Heart left ventricle (tissue), 16 donors: ENCODE data around the gene GOLGA8S. TPM values are rescaled to one million over a fixed set of nuclear protein-coding genes. Genes with fewer than 3 reads are reported as not detected.
A peak's percentile ranks its signal among the peaks of the same experiment; 100 is the strongest.
"Not testable (repeated sequence)": the region's sequence is repeated elsewhere in the genome, so short reads cannot be mapped to it uniquely, and the experiment has no call there.

ENCODE experiments used
- ATAC-seq, 4 donors: fragments of 200-7000 bp; cut with Tn5 transposase; one replicate each; pipeline ENCODE4 v1.9.1; 2020 to 2022; ENCODE audit warnings: moderate library complexity in 4 of 4, mild to moderate bottlenecking in 3 of 4, moderate number of reproducible peaks in 1 of 4
- DNase-seq, 5 donors: peaks; one replicate each; pipeline ENCODE4 v3.0.0-alpha.2; 2020
- H3K27ac ChIP-seq, 12 donors: fragments of 200-600 bp; sonication (generic) in 4 of 12; one replicate each; pipeline versions ENCODE4 v1.5.0 to v1.8.0; 2016 to 2022; ENCODE audit warnings: mild to moderate bottlenecking in 2 of 12
- H3K27me3 ChIP-seq, 9 donors: fragments of 200-600 bp; sonication (generic) in 2 of 9; one replicate each; pipeline versions ENCODE4 v1.5.1 to v1.8.0; 2016 to 2022; ENCODE audit warnings: mild to moderate bottlenecking in 3 of 9
- H3K36me3 ChIP-seq, 9 donors: fragments of 200-600 bp; sonication (generic) in 2 of 9; one replicate each; pipeline versions ENCODE4 v1.5.0 to v1.8.0; 2018 to 2022; ENCODE audit warnings: mild to moderate bottlenecking in 2 of 9
- H3K4me1 ChIP-seq, 12 donors: fragments of 200-600 bp; sonication (generic) in 4 of 12; one replicate each; pipeline versions ENCODE4 v1.5.0 to v1.8.0; 2016 to 2022; ENCODE audit warnings: mild to moderate bottlenecking in 3 of 12
- H3K4me3 ChIP-seq, 12 donors: fragments of 200-600 bp; sonication (generic) in 4 of 12; one replicate each; pipeline versions ENCODE4 v1.5.0 to v1.8.0; 2017 to 2022; ENCODE audit warnings: mild to moderate bottlenecking in 9 of 12, moderate library complexity in 4 of 12
- H3K9me3 ChIP-seq, 12 donors: fragments of 200-600 bp; sonication (generic) in 4 of 12; one replicate each; pipeline versions ENCODE4 v1.5.0 to v1.8.0; 2016 to 2022; ENCODE audit warnings: mild to moderate bottlenecking in 1 of 12
- WGBS, 4 donors: extraction: QIAGEN DNeasy Blood & Tissue Kit in 2 of 4; methylation state at CpG; one replicate each; pipeline versions ENCODE4 v1.1.5 to v1.1.7; 2013 to 2018; 5-methylcytosine and 5-hydroxymethylcytosine counted together
- intact Hi-C, 10 donors: fragments of 100-400 bp; cut with DNase I; formaldehyde crosslinking; loops; one replicate each; pipeline versions ENCODE4 v1.11.1 to v1.14.2; 2022
- long read RNA-seq, 3 donors: library from polyadenylated mRNA; unstranded; transcript quantifications; one replicate each; pipeline ENCODE4 v2.0.0, GENCODE V29; 2020 to 2021
- polyA plus RNA-seq, 2 donors: library from polyadenylated mRNA; stranded (reverse); fragments of 200-250 nt; gene quantifications; one replicate each; pipeline ENCODE4 v1.2.3, GENCODE V29; 2013
- total RNA-seq, 9 donors: library from RNA; depleted of rRNA in 2 of 9; stranded (reverse); fragments of >200 nt in 2 of 9; fragmentation: NEBNext Ultra II Directional in 3 of 9; extraction: Animal tissue kit (Norgen Biotek cat#: 25700) in 3 of 9; gene quantifications; one replicate each; pipeline versions ENCODE4 v1.1.0 to v1.2.4, GENCODE V29; 2016 to 2023
- TF ChIP-seq, protein P1 (sequence below), 12 donors: fragments of 200-600 bp; sonication (generic) in 4 of 12; IDR thresholded peaks; one replicate each; pipeline versions ENCODE4 v1.5.0 to v1.8.0; 2018 to 2022; ENCODE audit warnings: antibody characterized with exemption in 12 of 12, mild to moderate bottlenecking in 5 of 12
- donor health status: ischemic (EF 13 %, LVEDD 7.1; RV severe dilation, severe dysfunction).
- donor health status: healthy with polysubstance abuse.
- donor health status: DM: no; HTN: yes; CAD: no.
- donor health status: DM: no; HTN: no; CAD: no.
- donor health status: ischemic (EF 25% LVEDD 6.9; RV normal size, moderate dysfunction).
- donor health status: ischemic (EF 25% LVEDD 5.7; RV mildly dilated, moderate dysfunction).
- donor health status: healthy.
- donor health status: DM: yes; HTN: yes; CAD: no.
- donor health status: ischemic (EF 35%, LVEDD 5.7; RV mildly dilated, moderate dysfunction).
- donor health status: nonischemic (EF 11% LVEDD 7.7; RV severe dilation, severe dysfunction).
- donor health status: DM: yes; HTN: yes; CAD: no.
- donor health status: PGD.
- donor health status: ischemic (EF 29% LVEDD 5.4; RV normal size, mild dysfunction).
- donor health status: nonischemic (EF 23%, LVEDD 6.1; RV moderate dilation, normal function).

GOLGA8S gene, protein sequence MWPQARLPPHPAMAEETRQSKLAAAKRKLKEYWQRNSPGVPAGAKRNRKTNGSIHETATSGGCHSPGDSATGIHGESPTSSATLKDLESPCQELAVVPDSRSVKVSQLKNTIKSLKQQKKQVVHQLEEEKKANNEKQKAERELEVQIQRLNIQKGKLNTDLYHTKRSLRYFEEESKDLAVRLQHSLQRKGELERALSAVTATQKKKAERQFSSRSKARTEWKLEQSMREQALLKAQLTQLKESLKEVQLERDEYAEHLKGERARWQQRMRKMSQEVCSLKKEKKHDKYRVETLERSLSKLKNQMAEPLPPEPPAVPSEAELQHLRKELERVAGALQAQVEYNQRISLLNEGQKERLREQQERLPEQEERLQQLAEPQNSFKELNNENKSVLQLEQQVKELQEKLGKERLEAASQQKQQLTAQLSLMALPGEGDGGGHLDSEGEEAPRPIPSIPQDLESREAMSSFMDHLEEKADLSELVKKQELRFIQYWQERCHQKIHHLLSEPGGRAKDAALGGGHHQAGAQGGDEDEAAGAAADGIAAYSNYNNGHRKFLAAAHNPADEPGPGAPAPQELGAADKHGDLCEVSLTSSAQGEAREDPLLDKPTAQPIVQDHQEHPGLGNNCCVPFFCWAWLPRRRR
- total RNA-seq (1 to 10 TPM in 1 of 9 donors, under 1 TPM in 6, not detected in 2; 0.12 to 1.2 (median 0.39) TPM), polyA plus RNA-seq (under 1 TPM; 0.01 to 0.30 TPM)
- long read RNA-seq, donor 1 = 0 reads
- long read RNA-seq, donor 2 = 0 reads
- long read RNA-seq, donor 3 = 0 reads

DNA sequence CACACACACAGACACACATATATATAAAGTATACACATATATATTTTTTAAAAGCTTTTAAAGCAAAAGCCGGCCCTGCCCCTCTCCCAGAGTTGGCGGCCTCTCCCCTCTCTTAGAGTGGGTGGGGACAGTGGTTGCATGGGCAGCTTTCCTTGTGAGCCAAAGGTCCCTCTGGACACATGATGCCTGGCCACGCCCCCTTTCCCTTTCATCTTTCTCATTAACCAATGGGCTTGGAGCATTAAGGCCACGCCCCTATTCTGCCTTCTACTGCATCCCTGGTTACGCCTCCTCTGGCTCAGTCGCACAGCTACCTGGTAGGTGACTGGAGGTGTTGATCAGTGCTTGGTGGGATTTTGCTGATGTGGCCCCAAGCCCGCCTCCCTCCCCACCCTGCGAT is at the start of gene GOLGA8S:
Gene GOLGA8S (plus strand): TSS at position 301 of the 400 bp plus-strand sequence. CDS start 62 bp downstream, at position 363.
- H3K27ac ChIP-seq, DNase-seq, ATAC-seq, H3K36me3 ChIP-seq, H3K4me3 ChIP-seq, H3K27me3 ChIP-seq, intact Hi-C loops, H3K4me1 ChIP-seq, H3K9me3 ChIP-seq: not testable (repeated sequence)
- no CpG with 5 or more reads among the region's 8 CpGs for WGBS, 4 donors

DNA sequence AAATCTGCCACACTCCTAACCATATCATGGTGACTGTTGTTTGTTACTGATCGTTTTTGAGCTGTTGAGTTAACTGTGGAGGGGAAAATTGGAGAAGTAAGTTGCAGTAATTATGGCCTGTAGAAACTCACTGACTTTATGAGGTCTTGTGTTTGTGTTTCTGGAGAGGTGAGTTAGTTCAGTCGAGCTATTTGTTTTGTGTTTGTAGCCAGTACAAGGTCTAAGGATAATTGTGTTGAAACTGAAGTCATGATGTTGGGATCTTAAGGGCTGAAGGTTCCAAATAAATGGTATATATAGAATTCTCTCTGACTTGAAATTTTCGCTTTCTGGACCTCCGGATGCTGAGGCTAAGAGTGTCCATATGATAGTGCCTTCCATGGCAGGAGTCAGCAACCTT is 49.7 kb upstream of the GOLGA8S start:
- not testable (repeated sequence) for ATAC-seq, H3K27ac ChIP-seq
- H3K36me3 ChIP-seq = peaks cover 0 to 42% (median 17%) of the 10 kb centered on the region in 9 donors

DNA sequence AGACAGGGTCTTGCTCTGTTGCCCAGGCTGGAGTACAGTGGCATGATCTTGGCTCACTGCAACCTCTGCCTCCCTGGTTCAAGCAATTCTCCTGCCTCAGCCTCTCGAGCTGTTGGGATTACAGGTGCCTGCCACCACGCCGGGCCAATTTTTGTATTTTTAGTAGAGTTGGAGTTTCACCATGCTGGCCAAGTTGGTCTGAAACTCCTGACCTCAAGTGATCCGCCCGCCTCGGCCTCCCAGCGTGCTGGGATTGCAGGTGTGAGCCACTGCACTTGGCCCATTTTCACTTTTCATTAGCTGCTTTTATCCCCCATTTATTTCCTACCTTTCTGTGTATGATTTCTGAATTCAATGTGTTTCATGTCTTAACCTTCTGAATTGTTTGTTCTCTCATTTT is 48.6 kb upstream of the GOLGA8S start:
- Histone ChIP-seq H3K4me1 (peaks cover 0 to 23% (median 9%) of the 10 kb centered on the region in 12 donors), H3K36me3 (peaks cover 0 to 53% (median 28%) of the 10 kb centered on the region in 9 donors)
- H3K4me3 ChIP-seq, H3K9me3 ChIP-seq, intact Hi-C loops, ATAC-seq, H3K27me3 ChIP-seq, H3K27ac ChIP-seq: not testable (repeated sequence)
- WGBS, 4 donors = 90 to 96% (median 95%) methylated on average over 7 of the region's 7 CpGs
- DNase-seq = peak in 1 of 5 donors; percentile 29

More for the DNA sequence above, 49.7 kb upstream of the GOLGA8S start:
- intact Hi-C loops, H3K27me3 ChIP-seq, DNase-seq, H3K9me3 ChIP-seq: not testable (repeated sequence)
- 56 to 64% (median 57%) methylated on average over 4 of the region's 4 CpGs for WGBS, 4 donors
- peaks cover 0 to 23% (median 9%) of the 10 kb centered on the region in 12 donors for H3K4me1 ChIP-seq
- H3K4me3 ChIP-seq = peak overlapping the region in 8 of 12 donors; percentile 50 to 63 (median 58)

DNA sequence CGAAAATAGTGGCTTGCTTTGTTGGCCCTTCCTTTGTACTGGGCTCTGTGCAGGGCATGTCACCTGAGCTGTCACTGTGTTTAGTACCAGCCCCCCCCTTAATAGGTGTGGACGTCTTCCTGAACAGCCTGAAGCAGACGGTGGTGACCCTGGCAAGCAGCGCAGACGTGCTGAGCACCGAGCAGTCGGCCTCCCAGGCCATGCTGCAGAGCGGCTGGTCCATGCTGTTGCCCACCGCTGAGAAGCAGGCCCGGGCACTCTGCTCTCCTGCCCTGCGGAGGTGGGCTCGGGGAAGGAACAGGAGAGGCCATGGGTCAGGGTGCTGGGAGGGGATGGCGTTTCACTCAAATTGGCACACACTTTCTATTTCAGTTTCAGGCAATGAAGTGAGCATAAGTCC is 43.3 kb upstream of the GOLGA8S start:
- peak in 1 of 5 donors; percentile 41 for DNase-seq
- 83 to 90% (median 89%) methylated on average over 3 to 13 of the region's 13 CpGs for WGBS, 4 donors
- ATAC-seq, H3K4me3 ChIP-seq, H3K27me3 ChIP-seq, intact Hi-C loops, H3K9me3 ChIP-seq, H3K27ac ChIP-seq, H3K4me1 ChIP-seq: not testable (repeated sequence)
- peaks cover 0 to 51% (median 34%) of the 10 kb centered on the region in 9 donors for H3K36me3 ChIP-seq

DNA sequence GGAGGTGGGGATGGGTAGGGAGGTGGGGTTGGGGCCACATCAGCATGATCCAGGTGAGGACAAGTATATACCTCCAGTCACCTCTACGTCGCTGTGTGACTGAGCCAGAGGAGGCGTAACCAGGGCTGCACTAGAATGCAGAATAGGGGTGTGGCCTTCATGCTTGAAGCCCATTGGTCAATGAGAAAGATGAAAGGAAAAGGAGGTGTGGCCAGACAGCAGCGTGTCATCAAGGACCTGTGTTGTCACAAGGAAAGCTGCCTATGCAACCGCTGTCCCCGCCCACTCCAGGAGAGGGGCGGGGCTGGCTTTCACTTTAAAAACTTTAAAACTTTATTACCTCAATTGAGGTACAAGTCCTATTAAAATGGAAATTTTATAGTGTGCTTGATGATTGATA is 20.5 kb upstream of the GOLGA8S start, which contains the start of gene GOLGA6L26:
Gene GOLGA6L26 (minus strand): TSS at position 101 of the 400 bp plus-strand sequence. CDS start 61 bp downstream, at position 40.
- ATAC-seq, intact Hi-C loops, H3K9me3 ChIP-seq, H3K4me1 ChIP-seq, H3K27ac ChIP-seq, H3K27me3 ChIP-seq, H3K4me3 ChIP-seq, DNase-seq, H3K36me3 ChIP-seq: not testable (repeated sequence)
- no CpG with 5 or more reads among the region's 7 CpGs for WGBS, 4 donors

DNA sequence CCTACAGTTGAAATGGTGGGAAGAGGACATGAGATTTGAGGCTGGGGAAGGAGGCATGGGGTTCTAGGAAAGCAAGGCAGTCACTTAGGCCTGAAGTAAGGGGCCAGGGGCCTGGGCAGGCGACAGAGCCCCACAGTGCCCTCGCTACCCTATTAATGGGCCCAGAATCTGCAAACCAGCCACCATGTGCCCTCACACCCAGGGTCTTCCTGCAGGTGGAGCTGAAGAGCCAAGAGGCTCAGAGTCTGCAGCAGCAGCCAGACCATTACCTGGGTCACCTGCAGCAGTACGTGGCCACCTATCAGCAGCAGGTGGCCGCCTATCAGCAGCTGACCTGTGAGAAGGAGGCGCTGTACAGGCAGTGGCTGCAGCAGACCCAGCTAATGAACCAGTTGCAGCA is 8.1 kb downstream of the GOLGA8S start:
- ATAC-seq, H3K36me3 ChIP-seq, H3K27me3 ChIP-seq, H3K4me3 ChIP-seq, H3K4me1 ChIP-seq, H3K27ac ChIP-seq, DNase-seq, intact Hi-C loops, H3K9me3 ChIP-seq: not testable (repeated sequence)
- TF ChIP-seq, protein P1, sequence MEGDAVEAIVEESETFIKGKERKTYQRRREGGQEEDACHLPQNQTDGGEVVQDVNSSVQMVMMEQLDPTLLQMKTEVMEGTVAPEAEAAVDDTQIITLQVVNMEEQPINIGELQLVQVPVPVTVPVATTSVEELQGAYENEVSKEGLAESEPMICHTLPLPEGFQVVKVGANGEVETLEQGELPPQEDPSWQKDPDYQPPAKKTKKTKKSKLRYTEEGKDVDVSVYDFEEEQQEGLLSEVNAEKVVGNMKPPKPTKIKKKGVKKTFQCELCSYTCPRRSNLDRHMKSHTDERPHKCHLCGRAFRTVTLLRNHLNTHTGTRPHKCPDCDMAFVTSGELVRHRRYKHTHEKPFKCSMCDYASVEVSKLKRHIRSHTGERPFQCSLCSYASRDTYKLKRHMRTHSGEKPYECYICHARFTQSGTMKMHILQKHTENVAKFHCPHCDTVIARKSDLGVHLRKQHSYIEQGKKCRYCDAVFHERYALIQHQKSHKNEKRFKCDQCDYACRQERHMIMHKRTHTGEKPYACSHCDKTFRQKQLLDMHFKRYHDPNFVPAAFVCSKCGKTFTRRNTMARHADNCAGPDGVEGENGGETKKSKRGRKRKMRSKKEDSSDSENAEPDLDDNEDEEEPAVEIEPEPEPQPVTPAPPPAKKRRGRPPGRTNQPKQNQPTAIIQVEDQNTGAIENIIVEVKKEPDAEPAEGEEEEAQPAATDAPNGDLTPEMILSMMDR (IDR thresholded peaks at IDR 0.05) = peak in 1 of 12 donors; percentile 15
- 70 to 72% methylated on average over 1 to 2 of the region's 5 CpGs; no CpG with 5 or more reads in 2 of the 4 donors for WGBS, 4 donors
